Smooth muscle cell (in vitro differentiated cells): ENCODE data around the gene MYBPC3. TPM values are rescaled to one million over a fixed set of nuclear protein-coding genes. Genes with fewer than 3 reads are reported as not detected.

ENCODE experiments used
- DNase-seq: peaks from one replicate; lab custom pipeline; 2025; ENCODE audit not compliant: unreplicated experiment; lab: John Stamatoyannopoulos, UW
- H2AFZ ChIP-seq: fragments of 200-600 bp; sonication (generic); 2 replicates; pipeline ENCODE4 v1.6.0; 2016; ENCODE audit warnings: antibody characterized with exemption, low read depth, mild to moderate bottlenecking
- H3F3A ChIP-seq: fragments of 200-600 bp; sonication (generic); 2 replicates; pipeline ENCODE4 v1.6.0; 2017; ENCODE audit warnings: antibody characterized with exemption, low read depth
- H3K27ac ChIP-seq: fragments of 200-600 bp; sonication (generic); 2 replicates; pipeline ENCODE4 v1.5.1; 2016; ENCODE audit warnings: low read depth, mild to moderate bottlenecking
- H3K27me3 ChIP-seq: fragments of 200-600 bp; sonication (generic); 2 replicates; pipeline ENCODE4 v1.6.1; 2016; ENCODE audit warnings: low read depth, mild to moderate bottlenecking
- H3K36me3 ChIP-seq: fragments of 200-600 bp; sonication (generic); 2 replicates; pipeline ENCODE4 v1.5.1; 2016; ENCODE audit warnings: low read depth
- H3K4me1 ChIP-seq: fragments of 200-600 bp; sonication (generic); 2 replicates; pipeline ENCODE4 v1.5.1; 2016; ENCODE audit warnings: low read depth
- H3K4me2 ChIP-seq: fragments of 200-600 bp; sonication (generic); 2 replicates; pipeline ENCODE4 v1.6.0; 2016; ENCODE audit warnings: mild to moderate bottlenecking
- H3K4me3 ChIP-seq: fragments of 200-600 bp; sonication (generic); 2 replicates; pipeline ENCODE4 v1.5.1; 2016; ENCODE audit warnings: mild to moderate bottlenecking
- H3K79me2 ChIP-seq: fragments of 200-600 bp; sonication (generic); 2 replicates; pipeline ENCODE4 v1.6.0; 2016; ENCODE audit warnings: low read depth, mild to moderate bottlenecking
- H3K9ac ChIP-seq: fragments of 200-600 bp; sonication (generic); 2 replicates; pipeline ENCODE4 v1.6.0; 2016; ENCODE audit warnings: low read depth
- H3K9me3 ChIP-seq: fragments of 200-600 bp; sonication (generic); replicated peaks from 2 replicates; pipeline ENCODE4 v1.5.1; 2016; ENCODE audit warnings: low read depth
- H4K20me1 ChIP-seq: fragments of 200-600 bp; sonication (generic); 2 replicates; pipeline ENCODE4 v1.6.0; 2016; ENCODE audit warnings: low read depth
- CTCF ChIP-seq: fragments of 200-600 bp; sonication (generic); IDR thresholded peaks from 2 replicates; pipeline ENCODE4 v1.5.1; 2017; ENCODE audit warnings: borderline replicate concordance, mild to moderate bottlenecking, antibody characterized with exemption; ENCODE audit not compliant: insufficient read depth, poor library complexity, severe bottlenecking
- WGBS: methylation state at CpG from one replicate; pipeline ENCODE4 v1.1.7; 2016; ENCODE audit warnings: low lambda C conversion rate; 5-methylcytosine and 5-hydroxymethylcytosine counted together
- polyA plus RNA-seq: library from polyadenylated mRNA; unstranded; fragments of >200 nt; fragmentation: Nextera tagmentation; extraction: Ambion mirVana; gene quantifications from 2 replicates; pipeline ENCODE4 v1.2.1, GENCODE V29; 2016
- total RNA-seq: library from RNA; depleted of rRNA; stranded (reverse); fragments of >200 nt; gene quantifications from 2 replicates; pipeline ENCODE4 v1.2.3, GENCODE V29; 2014

MYBPC3 gene
- total and polyA plus RNA-seq, 2 experiments from 2014 or later, result 0.03 TPM; not detected in 1

DNA sequence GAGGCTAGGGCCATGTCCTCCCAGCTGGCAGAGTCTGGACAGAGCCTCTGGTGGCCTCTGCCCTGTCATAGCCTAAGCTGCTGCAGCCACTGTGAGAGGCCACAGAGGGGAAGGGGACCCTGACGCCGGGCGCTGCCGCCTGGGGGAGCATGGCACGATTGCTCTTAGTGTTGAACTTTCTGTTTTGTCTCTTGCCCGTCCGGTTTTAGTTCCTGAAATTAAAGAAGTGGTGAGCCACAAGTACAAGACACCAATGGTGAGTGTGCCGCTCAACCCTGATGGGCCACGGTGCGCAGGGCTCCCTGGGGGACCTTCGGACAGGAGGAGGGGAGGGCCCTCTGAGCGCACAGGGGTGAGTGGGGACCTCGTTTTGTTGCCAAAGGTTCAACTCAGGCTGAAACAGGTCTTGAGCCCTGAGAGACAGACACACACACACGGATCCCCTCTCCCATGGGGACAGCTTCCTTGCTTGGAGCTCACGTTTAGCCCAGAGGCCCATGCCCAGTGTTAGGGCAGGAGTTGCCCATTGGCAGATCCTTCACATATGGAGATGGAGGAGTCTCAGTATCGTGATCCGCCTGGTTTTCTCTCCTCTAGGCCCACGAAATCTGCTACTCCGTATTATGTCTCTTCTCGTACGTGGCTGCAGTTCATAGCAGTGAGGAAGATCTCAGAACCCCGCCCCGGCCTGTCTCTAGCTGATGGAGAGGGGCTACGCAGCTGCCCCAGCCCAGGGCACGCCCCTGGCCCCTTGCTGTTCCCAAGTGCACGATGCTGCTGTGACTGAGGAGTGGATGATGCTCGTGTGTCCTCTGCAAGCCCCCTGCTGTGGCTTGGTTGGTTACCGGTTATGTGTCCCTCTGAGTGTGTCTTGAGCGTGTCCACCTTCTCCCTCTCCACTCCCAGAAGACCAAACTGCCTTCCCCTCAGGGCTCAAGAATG, 23.8 kb downstream of the MYBPC3 start:
- H3K79me2 ChIP-seq, result no peaks in the 10 kb centered on the region
- 95% methylated on average over 29 of the region's 29 CpGs for WGBS
- H3K4me1 ChIP-seq, result no peaks in the 10 kb centered on the region
- H3K9ac ChIP-seq, result no peak overlapping the region
- H3K4me2 ChIP-seq, result no peak overlapping the region
- DNase-seq, result no peak
- no peaks in the 10 kb centered on the region for H4K20me1 ChIP-seq
- no peak overlapping the region for H3K27ac ChIP-seq
- H3F3A ChIP-seq, result no peaks in the 10 kb centered on the region
- H3K9me3 ChIP-seq, result no peaks in the 10 kb centered on the region
- no peaks in the 10 kb centered on the region for H3K27me3 ChIP-seq
- H3K36me3 ChIP-seq, result no peaks in the 10 kb centered on the region
- no peak overlapping the region for H2AFZ ChIP-seq
- no peak for TF ChIP-seq CTCF
- H3K4me3 ChIP-seq, result no peak overlapping the region

DNA sequence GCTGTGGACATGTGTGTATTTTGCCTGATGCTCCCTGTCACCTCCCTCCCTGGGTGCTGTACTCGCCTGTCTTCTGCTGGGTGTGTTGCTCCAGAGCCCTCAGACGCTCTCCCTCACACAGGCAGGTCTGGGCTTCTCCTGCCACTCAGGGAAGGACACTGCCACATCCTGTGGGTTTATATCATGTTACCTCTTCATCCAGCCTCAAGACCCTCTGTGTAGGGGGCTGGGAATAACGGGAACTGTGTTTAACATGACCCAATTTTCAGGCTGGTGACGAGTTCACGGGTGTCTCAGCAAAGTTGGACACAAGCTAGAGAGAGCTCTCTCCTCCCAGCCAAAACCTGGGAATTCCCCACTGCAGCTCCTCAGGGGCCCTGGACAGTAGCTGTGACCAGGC, 24.6 kb downstream of the MYBPC3 start:
- Histone ChIP-seq H3K4me1 (no peaks in the 10 kb centered on the region), H3K36me3 (no peaks in the 10 kb centered on the region), H2AFZ (no peak overlapping the region), H3F3A (no peaks in the 10 kb centered on the region), H3K79me2 (no peaks in the 10 kb centered on the region), H4K20me1 (no peaks in the 10 kb centered on the region), H3K9me3 (no peaks in the 10 kb centered on the region), H3K9ac (no peak overlapping the region), H3K27me3 (no peaks in the 10 kb centered on the region), H3K4me3 (no peak overlapping the region), H3K27ac (no peak overlapping the region), H3K4me2 (no peak overlapping the region)
- no peak for DNase-seq
- no peak for TF ChIP-seq CTCF
- 94% methylated on average over 5 of the region's 5 CpGs for WGBS

DNA sequence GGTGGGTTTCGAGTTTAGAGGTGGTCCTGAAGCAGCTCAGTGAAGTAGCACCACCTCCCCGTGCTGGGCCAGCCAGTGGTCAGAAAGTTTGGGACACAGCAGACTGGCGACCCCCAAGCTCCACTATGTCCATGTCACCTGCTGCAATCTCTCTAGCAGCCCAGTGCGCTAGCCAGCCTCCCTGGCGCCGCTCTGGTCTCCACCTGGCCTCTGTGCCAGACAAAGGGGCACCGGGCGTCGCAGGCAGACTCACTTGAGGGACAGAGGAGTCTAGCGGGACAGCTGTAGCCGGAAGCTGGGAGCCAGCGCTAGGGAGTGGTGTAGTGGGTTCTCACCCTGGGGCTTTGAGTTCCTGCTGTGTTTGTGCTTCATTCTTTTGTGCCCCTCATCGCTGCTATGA, 25.5 kb downstream of the MYBPC3 start:
- Histone ChIP-seq H3K36me3 (no peaks in the 10 kb centered on the region), H4K20me1 (no peaks in the 10 kb centered on the region), H3F3A (no peaks in the 10 kb centered on the region), H3K4me2 (no peak overlapping the region), H2AFZ (no peak overlapping the region), H3K4me3 (no peak overlapping the region), H3K27me3 (no peaks in the 10 kb centered on the region), H3K4me1 (no peaks in the 10 kb centered on the region), H3K27ac (no peak overlapping the region), H3K79me2 (no peaks in the 10 kb centered on the region), H3K9me3 (no peaks in the 10 kb centered on the region), H3K9ac (no peak overlapping the region)
- TF ChIP-seq CTCF, result no peak
- DNase-seq, result no peak
- WGBS, result over 99% methylated on average over 13 of the region's 13 CpGs
